PFSK-1 (cell line): Measurements from ENCODE around the gene SAC3D1.

ENCODE experiments used
- FOXP2 ChIP-seq: optimal IDR thresholded peaks from 2 replicates; pipeline ENCODE3; 2011; ENCODE audit warnings: borderline replicate concordance, control low read depth, inconsistent platforms; ENCODE audit not compliant: insufficient read depth; ENCODE audit errors: extremely low read length, extremely low read depth
- POLR2AphosphoS5 ChIP-seq: IDR thresholded peaks from 2 replicates; pipeline ENCODE4 v1.6.1; 2012; ENCODE audit warnings: low read depth, mild to moderate bottlenecking, control low read depth, low read length, moderate library complexity
- SIN3A ChIP-seq: IDR thresholded peaks from 2 replicates; pipeline ENCODE4 v1.6.1; 2012; ENCODE audit warnings: mild to moderate bottlenecking, low read length, moderate library complexity, borderline replicate concordance; ENCODE audit not compliant: insufficient read depth
- TAF1 ChIP-seq: IDR thresholded peaks from 2 replicates; pipeline ENCODE4 v1.6.1; 2012; ENCODE audit warnings: low read length, control low read depth, borderline replicate concordance; ENCODE audit not compliant: insufficient read depth
- TF ChIP-seq, protein P1 (sequence below), 2 experiments: IDR thresholded peaks; 2 replicates each; pipeline versions ENCODE4 v1.6.1 to v1.8.0; 2011 to 2012; ENCODE audit warnings: low read depth in 2 of 2, low read length in 2 of 2, control low read depth in 1 of 2, inconsistent platforms in 1 of 2, mild to moderate bottlenecking in 1 of 2, moderate library complexity in 1 of 2; ENCODE audit not compliant: insufficient read depth in 1 of 2

SAC3D1 gene

DNA sequence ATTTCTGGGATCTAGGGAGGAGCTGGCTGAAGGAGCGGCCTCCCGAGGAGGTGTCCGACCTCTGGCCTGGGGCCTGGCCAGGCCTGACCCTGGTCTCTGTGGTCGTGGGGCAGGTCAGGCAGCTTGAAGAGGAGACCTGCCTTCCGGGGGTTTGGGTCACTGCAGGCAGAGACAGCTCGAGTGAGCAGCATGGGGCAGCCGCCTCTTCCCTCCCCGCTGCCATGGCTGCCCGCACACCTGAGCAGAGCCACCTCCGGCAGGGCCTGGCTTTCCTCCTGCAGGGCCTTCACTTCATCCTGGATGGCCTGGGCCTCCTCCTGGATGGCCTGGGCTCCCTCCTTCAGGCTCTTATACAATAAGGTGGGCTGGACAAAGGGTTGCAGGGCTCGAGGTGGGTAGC lies 25.3 kb downstream of the SAC3D1 start:
- TF ChIP-seq TAF1 (no peak), SIN3A (no peak), POLR2AphosphoS5 (no peak), FOXP2 (no peak)
- TF ChIP-seq, protein P1, sequence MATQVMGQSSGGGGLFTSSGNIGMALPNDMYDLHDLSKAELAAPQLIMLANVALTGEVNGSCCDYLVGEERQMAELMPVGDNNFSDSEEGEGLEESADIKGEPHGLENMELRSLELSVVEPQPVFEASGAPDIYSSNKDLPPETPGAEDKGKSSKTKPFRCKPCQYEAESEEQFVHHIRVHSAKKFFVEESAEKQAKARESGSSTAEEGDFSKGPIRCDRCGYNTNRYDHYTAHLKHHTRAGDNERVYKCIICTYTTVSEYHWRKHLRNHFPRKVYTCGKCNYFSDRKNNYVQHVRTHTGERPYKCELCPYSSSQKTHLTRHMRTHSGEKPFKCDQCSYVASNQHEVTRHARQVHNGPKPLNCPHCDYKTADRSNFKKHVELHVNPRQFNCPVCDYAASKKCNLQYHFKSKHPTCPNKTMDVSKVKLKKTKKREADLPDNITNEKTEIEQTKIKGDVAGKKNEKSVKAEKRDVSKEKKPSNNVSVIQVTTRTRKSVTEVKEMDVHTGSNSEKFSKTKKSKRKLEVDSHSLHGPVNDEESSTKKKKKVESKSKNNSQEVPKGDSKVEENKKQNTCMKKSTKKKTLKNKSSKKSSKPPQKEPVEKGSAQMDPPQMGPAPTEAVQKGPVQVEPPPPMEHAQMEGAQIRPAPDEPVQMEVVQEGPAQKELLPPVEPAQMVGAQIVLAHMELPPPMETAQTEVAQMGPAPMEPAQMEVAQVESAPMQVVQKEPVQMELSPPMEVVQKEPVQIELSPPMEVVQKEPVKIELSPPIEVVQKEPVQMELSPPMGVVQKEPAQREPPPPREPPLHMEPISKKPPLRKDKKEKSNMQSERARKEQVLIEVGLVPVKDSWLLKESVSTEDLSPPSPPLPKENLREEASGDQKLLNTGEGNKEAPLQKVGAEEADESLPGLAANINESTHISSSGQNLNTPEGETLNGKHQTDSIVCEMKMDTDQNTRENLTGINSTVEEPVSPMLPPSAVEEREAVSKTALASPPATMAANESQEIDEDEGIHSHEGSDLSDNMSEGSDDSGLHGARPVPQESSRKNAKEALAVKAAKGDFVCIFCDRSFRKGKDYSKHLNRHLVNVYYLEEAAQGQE (IDR thresholded peaks at IDR 0.05; ENCODE audit: insufficient read depth in 1 of 2, low read depth in 2 of 2, low read length in 2 of 2) = no peak

DNA sequence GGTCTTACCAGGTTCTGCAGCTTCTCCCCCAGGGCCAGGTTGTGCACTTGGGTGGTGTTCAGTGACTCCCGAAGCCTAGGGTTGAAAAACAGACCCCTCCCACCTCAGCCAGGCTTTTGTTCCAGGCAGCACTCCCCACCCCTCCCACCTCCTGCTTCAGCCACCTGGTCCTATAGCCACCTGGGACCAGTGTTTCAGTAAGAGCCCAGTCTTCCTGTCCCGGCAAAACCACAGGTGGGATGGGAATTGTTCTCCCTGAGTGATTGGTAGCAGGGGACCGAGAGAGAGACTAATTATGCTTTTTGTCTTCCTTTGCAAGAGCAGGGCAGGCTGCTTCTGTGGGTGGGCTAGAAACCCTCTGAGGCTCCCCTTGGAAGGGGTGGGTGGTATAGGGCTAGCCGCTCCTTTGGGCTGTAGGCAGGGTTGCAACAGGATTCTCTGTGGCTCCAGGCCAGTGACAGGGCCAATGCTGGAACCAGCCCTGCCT lies 25.8 kb downstream of the SAC3D1 start:
- TF ChIP-seq SIN3A (no peak), TAF1 (no peak), POLR2AphosphoS5 (no peak), FOXP2 (no peak)
- TF ChIP-seq, protein P1 (IDR thresholded peaks at IDR 0.05; ENCODE audit: insufficient read depth in 1 of 2, low read depth in 2 of 2, low read length in 2 of 2) = no peak

DNA sequence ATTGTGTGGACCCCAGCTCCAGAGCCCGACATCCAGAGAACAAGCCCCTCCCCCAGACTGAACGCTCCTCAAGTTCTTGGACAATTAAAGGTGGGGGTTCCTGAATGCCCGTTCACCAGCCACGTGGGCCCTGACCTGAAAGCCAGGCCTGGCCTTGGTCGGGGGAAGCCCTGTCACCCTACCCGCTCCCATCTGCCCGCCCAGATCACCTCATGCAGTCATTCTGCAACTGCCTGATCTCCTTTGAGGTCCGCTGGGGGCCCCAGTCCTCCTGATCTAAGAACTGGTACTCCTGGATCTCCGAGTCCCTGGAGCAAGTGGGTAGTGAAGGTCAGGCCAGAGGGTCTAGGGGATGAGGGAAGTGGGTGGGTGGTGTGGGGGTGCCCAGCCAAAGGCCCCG lies 26.4 kb downstream of the SAC3D1 start:
- TF ChIP-seq, protein P1 (IDR thresholded peaks at IDR 0.05; ENCODE audit: insufficient read depth in 1 of 2, low read depth in 2 of 2, low read length in 2 of 2) = no peak
- no peak for TF ChIP-seq FOXP2
- TF ChIP-seq TAF1 = no peak

DNA sequence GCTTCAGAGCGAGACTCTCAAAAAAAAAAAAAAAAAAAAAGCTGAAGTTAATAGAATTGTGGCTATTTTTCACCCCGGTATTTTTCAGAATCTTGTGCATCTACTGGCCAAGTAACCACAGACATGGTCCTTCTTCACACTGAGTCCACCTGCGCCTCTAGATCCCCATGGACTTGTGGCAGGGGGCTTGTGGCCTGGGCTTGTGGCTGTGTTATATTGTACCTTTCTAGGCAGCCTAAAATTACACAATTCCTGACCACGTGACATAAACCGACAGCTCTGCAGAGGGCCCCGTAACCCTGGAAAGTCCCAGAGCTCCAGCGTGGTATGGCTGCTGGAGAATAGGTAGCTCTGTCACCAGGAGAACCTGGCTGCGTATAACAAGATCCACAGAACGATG lies 28.2 kb downstream of the SAC3D1 start:
- TF ChIP-seq TAF1 (no peak), POLR2AphosphoS5 (no peak), SIN3A (no peak), FOXP2 (no peak)
- TF ChIP-seq, protein P1 (IDR thresholded peaks at IDR 0.05; ENCODE audit: insufficient read depth in 1 of 2, low read depth in 2 of 2, low read length in 2 of 2) = no peak
